GM10847 (cell line): ENCODE results near the gene NTN3.
A peak's percentile ranks its signal among the peaks of the same experiment; 100 is the strongest.

Source experiments
- POLR2A ChIP-seq: IDR thresholded peaks from 2 replicates; pipeline ENCODE4 v1.6.1; 2011; ENCODE audit not compliant: insufficient read length; ENCODE audit errors: extremely low read depth

Gene NTN3

GRCh38 chr16:2507052-2507659 lies 36.1 kb downstream of the NTN3 start:
- TF ChIP-seq POLR2A, result no peak

GRCh38 chr16:2507665-2508064 lies 36.6 kb downstream of the NTN3 start:
- TF ChIP-seq POLR2A, result no peak

- no peak for TF ChIP-seq POLR2A
These were observed 37.8 kb downstream of the NTN3 start for GRCh38 chr16:2508722-2509400.

GRCh38 chr16:2511128-2511800 lies 40.2 kb downstream of the NTN3 start:
- no peak for TF ChIP-seq POLR2A

GRCh38 chr16:2511996-2512734 lies 41.1 kb downstream of the NTN3 start:
- TF ChIP-seq POLR2A, result no peak

GRCh38 chr16:2512735-2513404 lies 41.8 kb downstream of the NTN3 start:
- TF ChIP-seq POLR2A, result no peak

- TF ChIP-seq POLR2A, result peak; percentile 90
These were observed 42.6 kb downstream of the NTN3 start, which contains the start of gene ATP6V0C for GRCh38 chr16:2513405-2514332. Gene ATP6V0C (plus strand): TSS chr16:2513952. CDS start chr16:2514104, 152 bp downstream.

- TF ChIP-seq POLR2A, result no peak
These were observed 43.5 kb downstream of the NTN3 start for GRCh38 chr16:2514333-2515179.

- no peak for TF ChIP-seq POLR2A
These were observed 44.2 kb downstream of the NTN3 start for GRCh38 chr16:2515180-2515851.

GRCh38 chr16:2516391-2517240 lies 45.5 kb downstream of the NTN3 start:
- TF ChIP-seq POLR2A, result no peak

GRCh38 chr16:2517954-2518605 lies 47.0 kb downstream of the NTN3 start:
- TF ChIP-seq POLR2A, result no peak
